K562 (cell line): ENCODE data around the gene PIP5K1B. TPM values are rescaled to one million over a fixed set of nuclear protein-coding genes. Genes with fewer than 3 reads are reported as not detected.

Experiments used
- ATF1 ChIP-seq, 2 experiments: fragments of 450-650 bp in 1 of 2; IDR thresholded peaks; 2 replicates each; pipeline ENCODE4 v1.6.1; 2016; ENCODE audit warnings: missing compliant biosample characterization in 1 of 2, missing genetic modification characterization in 1 of 2
- BRF1 ChIP-seq: IDR thresholded peaks from 3 replicates; pipeline ENCODE4 v1.6.1; 2011; ENCODE audit warnings: borderline replicate concordance, mild to moderate bottlenecking; ENCODE audit not compliant: insufficient read length; ENCODE audit errors: extremely low read depth
- CBX3 ChIP-seq, 2 experiments: IDR thresholded peaks; 1 replicate in 1 of 2; 2 replicates in 1 of 2; pipeline ENCODE4 v1.6.1; 2012; ENCODE audit warnings: inconsistent platforms in 2 of 2, low read length in 2 of 2, borderline replicate concordance in 1 of 2, control low read depth in 1 of 2
- FOXK1 ChIP-seq: sonication (generic); formaldehyde crosslinking; IDR thresholded peaks from 2 replicates; pipeline ENCODE4 v1.8.0; 2022; ENCODE audit warnings: missing genetic modification reagents, mild to moderate bottlenecking, borderline replicate concordance
- HMG20B ChIP-seq: fragments of 250-450 bp; sonication (Bioruptor Pico); IDR thresholded peaks from 2 replicates; pipeline ENCODE4 v1.5.0; 2021; ENCODE audit warnings: mild to moderate bottlenecking
- LCOR ChIP-seq: sonication (generic); formaldehyde crosslinking; IDR thresholded peaks from 2 replicates; pipeline ENCODE4 v1.8.0; 2022; ENCODE audit warnings: mild to moderate bottlenecking, missing genetic modification reagents
- LEF1 ChIP-seq: fragments of 450-650 bp; IDR thresholded peaks from 2 replicates; pipeline ENCODE4 v1.6.1; 2016; ENCODE audit warnings: mild to moderate bottlenecking
- NFATC3 ChIP-seq: fragments of 450-650 bp; IDR thresholded peaks from 2 replicates; pipeline ENCODE4 v1.6.1; 2017; ENCODE audit warnings: mild to moderate bottlenecking
- RFX1 ChIP-seq: fragments of 450-650 bp; IDR thresholded peaks from 2 replicates; pipeline ENCODE4 v1.6.1; 2016; ENCODE audit warnings: mild to moderate bottlenecking, moderate library complexity
- TGIF2 ChIP-seq: sonication (generic); formaldehyde crosslinking; IDR thresholded peaks from 2 replicates; pipeline ENCODE4 v1.8.1; 2022; ENCODE audit warnings: mild to moderate bottlenecking, missing genetic modification reagents, moderate library complexity
- XRCC5 ChIP-seq: fragments of 200-400 bp; formaldehyde crosslinking; IDR thresholded peaks from 2 replicates; pipeline ENCODE4 v1.6.1; 2017; ENCODE audit warnings: low read depth, mild to moderate bottlenecking, low read length
- ZNF175 ChIP-seq: fragments of 200-800 bp; sonication (Bioruptor generic); IDR thresholded peaks from 2 replicates; pipeline ENCODE4 v1.6.1; 2016; ENCODE audit warnings: low read depth, mild to moderate bottlenecking, missing genetic modification characterization, missing compliant biosample characterization
- polyA plus RNA-seq, 8 experiments: library from polyadenylated mRNA; depleted of rRNA in 4 of 8; stranded (reverse) in 5 of 8; unstranded in 3 of 8; fragments of >200 nt; fragmentation: Nextera tagmentation in 2 of 8; fragmentation: Illumina TruSeq in 1 of 8; extraction: Ambion mirVana in 2 of 8; extraction: Trizol in 1 of 8; gene quantifications; 2 replicates each; pipeline versions ENCODE4 v1.2.1 to v1.2.3, GENCODE V29; 2011 to 2014; ENCODE audit warnings: inconsistent platforms in 1 of 8, missing spikeins in 1 of 8
- total RNA-seq, 7 experiments: library from RNA; depleted of rRNA in 6 of 7; stranded (reverse); fragments of >200 nt in 6 of 7; fragmentation: Illumina TruSeq in 2 of 7; extraction: Trizol in 2 of 7; gene quantifications; 2 replicates each; pipeline versions ENCODE4 v1.2.1 to v1.2.3, GENCODE V29; 2011 to 2021; ENCODE audit warnings: low replicate concordance in 1 of 7
- TF ChIP-seq, protein P1 (sequence below): fragments of 450-650 bp; IDR thresholded peaks from 2 replicates; pipeline ENCODE4 v1.7.0; 2016; ENCODE audit warnings: borderline replicate concordance
- TF ChIP-seq, protein P2 (sequence below), 2 experiments: fragments of 450-650 bp in 1 of 2; sonication (generic) in 1 of 2; formaldehyde crosslinking; conservative IDR thresholded peaks; 2 replicates each; pipeline versions ENCODE4 v1.4.0 to v1.8.1; 2020 to 2022; ENCODE audit warnings: mild to moderate bottlenecking in 1 of 2, missing genetic modification reagents in 1 of 2
- TF ChIP-seq, protein P3 (sequence below): fragments of 250-450 bp; sonication (Bioruptor Pico); IDR thresholded peaks from 2 replicates; pipeline ENCODE4 v1.5.0; 2021; ENCODE audit warnings: mild to moderate bottlenecking, moderate library complexity
- TF ChIP-seq, protein P4 (sequence below): fragments of 200-400 bp; formaldehyde crosslinking; IDR thresholded peaks from 2 replicates; pipeline ENCODE4 v1.6.1; 2017; ENCODE audit warnings: mild to moderate bottlenecking, low read depth, low read length, moderate library complexity
- TF ChIP-seq, protein P5 (sequence below): fragments of 250-450 bp; sonication (Bioruptor Pico); IDR thresholded peaks from 2 replicates; pipeline ENCODE4 v1.8.0; 2021; ENCODE audit warnings: mild to moderate bottlenecking, moderate library complexity

The PIP5K1B gene
- total and polyA plus RNA-seq, 9 of the 15 experiments (the other 6 are each of a cell fraction or from before 2014, with no cell fraction given) = 3.1 to 12.9 (median 7.4) TPM

DNA sequence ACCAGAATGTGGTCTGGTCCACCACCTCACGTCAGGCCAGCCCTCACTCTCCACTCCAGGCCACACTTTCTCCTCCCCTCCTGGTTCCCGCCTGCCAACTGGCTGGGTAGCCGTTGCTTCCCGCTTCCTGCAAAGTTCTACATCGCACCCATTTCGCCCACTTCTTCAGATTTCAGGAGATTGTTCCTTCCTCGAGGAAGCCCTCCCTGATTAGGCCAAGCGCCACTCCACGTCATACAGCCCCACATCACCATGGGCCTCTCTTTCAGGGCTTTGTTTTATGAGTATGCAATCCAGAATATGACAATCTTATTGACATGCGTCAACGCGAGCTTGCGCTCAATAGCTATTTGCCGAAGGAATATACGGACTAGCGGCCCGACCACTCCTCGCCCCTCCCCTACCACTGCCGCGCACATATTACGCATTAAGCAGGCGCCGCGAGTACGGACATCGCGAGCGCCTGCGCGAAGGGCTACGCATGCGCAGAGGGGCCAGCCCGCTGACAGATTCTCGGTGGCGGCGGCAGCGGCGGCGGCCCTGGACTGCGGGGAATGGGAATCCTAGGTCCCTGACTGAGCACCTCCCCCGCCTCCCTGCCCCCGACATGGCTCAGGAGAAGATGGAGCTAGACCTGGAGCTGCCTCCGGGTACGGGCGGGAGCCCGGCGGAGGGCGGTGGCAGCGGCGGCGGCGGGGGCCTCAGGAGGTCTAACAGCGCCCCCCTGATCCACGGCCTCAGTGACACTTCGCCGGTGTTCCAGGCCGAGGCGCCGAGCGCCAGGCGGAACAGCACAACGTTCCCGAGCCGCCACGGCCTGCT is 74.7 kb downstream of the PIP5K1B start (continued):
- TF ChIP-seq FOXK1 (CRISPR knock-in tag) = 0 out of 2 replicates have a peak, but pooled peaks have one; percentile 48
- 0 out of 2 replicates have a peak, but pooled peaks have one; percentile 53 for TF ChIP-seq ZNF175 (CRISPR knock-in tag)
- TF ChIP-seq XRCC5 = no peak
- no peak for TF ChIP-seq RFX1
- no peak for TF ChIP-seq CBX3 (IDR thresholded peaks at IDR 0.05; ENCODE audit: borderline replicate concordance in 1 of 2, low read length in 2 of 2)
- TF ChIP-seq TGIF2 (CRISPR knock-in tag) = no peak
- TF ChIP-seq LCOR = peak; percentile 68
- peak; percentile 94 for TF ChIP-seq ATF1 (CRISPR knock-in tag; IDR thresholded peaks at IDR 0.05)
- peak; percentile 99 for TF ChIP-seq ATF1 (tag; IDR thresholded peaks at IDR 0.05)
- 0 out of 2 replicates have a peak, but pooled peaks have one; percentile 20 for TF ChIP-seq LEF1
- TF ChIP-seq, protein P1, sequence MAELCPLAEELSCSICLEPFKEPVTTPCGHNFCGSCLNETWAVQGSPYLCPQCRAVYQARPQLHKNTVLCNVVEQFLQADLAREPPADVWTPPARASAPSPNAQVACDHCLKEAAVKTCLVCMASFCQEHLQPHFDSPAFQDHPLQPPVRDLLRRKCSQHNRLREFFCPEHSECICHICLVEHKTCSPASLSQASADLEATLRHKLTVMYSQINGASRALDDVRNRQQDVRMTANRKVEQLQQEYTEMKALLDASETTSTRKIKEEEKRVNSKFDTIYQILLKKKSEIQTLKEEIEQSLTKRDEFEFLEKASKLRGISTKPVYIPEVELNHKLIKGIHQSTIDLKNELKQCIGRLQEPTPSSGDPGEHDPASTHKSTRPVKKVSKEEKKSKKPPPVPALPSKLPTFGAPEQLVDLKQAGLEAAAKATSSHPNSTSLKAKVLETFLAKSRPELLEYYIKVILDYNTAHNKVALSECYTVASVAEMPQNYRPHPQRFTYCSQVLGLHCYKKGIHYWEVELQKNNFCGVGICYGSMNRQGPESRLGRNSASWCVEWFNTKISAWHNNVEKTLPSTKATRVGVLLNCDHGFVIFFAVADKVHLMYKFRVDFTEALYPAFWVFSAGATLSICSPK = no peak
- TF ChIP-seq NFATC3 = no peak
- TF ChIP-seq, protein P2, sequence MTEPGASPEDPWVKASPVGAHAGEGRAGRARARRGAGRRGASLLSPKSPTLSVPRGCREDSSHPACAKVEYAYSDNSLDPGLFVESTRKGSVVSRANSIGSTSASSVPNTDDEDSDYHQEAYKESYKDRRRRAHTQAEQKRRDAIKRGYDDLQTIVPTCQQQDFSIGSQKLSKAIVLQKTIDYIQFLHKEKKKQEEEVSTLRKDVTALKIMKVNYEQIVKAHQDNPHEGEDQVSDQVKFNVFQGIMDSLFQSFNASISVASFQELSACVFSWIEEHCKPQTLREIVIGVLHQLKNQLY (CRISPR knock-in tag; conservative IDR thresholded peaks at IDR 0.05) = no peak
- no peak for TF ChIP-seq HMG20B (CRISPR knock-in tag)
- TF ChIP-seq, protein P3, sequence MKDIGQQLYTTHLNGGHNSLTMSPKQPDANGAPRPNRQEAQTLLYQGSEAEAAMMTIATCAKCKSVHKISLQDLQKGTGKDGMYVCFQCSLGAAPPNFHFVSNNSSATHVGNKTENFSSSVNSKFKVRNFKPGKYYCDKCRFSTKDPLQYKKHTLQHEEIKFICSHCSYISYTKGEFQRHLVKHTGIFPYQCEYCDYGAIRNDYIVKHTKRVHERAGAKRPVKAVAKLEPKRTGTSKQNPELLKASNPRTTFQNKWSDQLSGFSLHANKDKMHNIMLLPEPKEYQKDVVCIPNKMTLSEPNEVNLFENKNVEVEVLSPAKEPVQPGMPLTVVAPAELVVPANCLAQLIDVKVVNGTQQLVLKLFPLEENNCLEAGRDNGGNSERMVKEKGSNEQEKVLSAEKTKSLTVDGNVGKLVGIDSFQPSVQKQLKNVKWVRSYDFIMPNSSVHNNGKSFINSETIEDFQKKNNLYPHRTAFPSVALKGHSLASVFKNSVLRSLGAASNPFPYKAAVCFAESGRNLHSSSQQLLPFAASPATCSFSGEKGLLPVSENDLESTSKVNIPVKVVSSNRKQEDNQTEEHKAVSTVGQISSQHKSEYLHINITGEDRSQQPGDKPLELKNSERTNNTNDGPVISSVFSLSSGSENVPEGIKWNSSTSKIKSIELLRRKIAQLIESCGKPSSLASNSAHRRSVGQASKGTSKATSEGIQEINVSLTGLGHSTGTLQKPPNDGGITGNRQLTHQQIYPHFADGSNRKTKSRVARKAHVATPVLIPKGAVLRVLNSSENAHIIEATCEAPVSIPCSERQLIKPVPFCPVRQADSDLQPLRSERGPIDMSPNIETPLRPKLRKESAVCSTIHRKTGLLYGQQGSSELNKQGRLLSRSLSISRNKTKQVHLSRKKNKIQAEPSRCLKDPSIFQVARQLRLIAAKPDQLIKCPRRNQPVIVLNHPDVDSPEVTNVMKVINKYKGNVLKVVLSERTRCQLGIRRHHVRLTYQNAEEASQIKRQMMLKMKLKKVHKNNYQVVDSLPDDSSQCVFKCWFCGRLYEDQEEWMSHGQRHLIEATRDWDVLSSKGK (CRISPR knock-in tag) = no peak
- no peak for TF ChIP-seq BRF1
- TF ChIP-seq, protein P4, sequence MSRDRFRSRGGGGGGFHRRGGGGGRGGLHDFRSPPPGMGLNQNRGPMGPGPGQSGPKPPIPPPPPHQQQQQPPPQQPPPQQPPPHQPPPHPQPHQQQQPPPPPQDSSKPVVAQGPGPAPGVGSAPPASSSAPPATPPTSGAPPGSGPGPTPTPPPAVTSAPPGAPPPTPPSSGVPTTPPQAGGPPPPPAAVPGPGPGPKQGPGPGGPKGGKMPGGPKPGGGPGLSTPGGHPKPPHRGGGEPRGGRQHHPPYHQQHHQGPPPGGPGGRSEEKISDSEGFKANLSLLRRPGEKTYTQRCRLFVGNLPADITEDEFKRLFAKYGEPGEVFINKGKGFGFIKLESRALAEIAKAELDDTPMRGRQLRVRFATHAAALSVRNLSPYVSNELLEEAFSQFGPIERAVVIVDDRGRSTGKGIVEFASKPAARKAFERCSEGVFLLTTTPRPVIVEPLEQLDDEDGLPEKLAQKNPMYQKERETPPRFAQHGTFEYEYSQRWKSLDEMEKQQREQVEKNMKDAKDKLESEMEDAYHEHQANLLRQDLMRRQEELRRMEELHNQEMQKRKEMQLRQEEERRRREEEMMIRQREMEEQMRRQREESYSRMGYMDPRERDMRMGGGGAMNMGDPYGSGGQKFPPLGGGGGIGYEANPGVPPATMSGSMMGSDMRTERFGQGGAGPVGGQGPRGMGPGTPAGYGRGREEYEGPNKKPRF = no peak
- TF ChIP-seq, protein P5, sequence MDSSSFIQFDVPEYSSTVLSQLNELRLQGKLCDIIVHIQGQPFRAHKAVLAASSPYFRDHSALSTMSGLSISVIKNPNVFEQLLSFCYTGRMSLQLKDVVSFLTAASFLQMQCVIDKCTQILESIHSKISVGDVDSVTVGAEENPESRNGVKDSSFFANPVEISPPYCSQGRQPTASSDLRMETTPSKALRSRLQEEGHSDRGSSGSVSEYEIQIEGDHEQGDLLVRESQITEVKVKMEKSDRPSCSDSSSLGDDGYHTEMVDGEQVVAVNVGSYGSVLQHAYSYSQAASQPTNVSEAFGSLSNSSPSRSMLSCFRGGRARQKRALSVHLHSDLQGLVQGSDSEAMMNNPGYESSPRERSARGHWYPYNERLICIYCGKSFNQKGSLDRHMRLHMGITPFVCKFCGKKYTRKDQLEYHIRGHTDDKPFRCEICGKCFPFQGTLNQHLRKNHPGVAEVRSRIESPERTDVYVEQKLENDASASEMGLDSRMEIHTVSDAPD (CRISPR knock-in tag) = no peak
